HK-2 (cell line): ENCODE results near the gene RBM5.

Experiments
- DNase-seq: peaks from one replicate; pipeline ENCODE4 v3.0.0-alpha.2; 2018; ENCODE audit not compliant: unreplicated experiment

Gene RBM5

DNA sequence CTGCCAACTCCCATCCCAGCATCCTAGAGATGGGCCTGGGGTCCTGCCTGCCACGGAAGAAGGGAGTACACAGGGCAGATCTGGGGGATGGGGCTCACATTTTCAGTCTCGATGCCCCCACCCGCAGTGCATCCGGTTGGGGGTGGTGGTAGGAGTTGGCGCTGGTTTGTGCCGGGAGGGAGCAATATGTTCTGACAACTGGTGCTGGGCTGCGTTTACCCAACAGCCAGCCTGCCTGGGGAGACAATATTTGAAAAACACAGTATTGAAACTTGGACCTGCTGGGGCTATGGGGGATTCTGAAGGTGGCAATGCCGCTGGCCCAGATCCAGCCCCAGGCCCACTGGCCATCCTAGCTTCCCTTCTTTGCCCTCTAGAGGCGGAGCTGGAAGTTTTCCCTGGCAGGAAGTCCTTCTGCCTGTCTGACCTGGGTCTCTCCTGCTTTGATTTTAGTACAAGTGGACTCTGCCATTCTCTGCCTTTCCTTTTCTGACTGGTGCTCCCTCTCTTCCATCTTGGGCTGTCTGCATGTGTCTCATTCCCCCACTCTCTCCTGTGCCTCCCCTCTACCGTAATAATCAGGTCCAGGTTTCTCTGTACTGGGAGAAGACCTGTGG is 69.9 kb downstream of the RBM5 start:
- no peak for DNase-seq

DNA sequence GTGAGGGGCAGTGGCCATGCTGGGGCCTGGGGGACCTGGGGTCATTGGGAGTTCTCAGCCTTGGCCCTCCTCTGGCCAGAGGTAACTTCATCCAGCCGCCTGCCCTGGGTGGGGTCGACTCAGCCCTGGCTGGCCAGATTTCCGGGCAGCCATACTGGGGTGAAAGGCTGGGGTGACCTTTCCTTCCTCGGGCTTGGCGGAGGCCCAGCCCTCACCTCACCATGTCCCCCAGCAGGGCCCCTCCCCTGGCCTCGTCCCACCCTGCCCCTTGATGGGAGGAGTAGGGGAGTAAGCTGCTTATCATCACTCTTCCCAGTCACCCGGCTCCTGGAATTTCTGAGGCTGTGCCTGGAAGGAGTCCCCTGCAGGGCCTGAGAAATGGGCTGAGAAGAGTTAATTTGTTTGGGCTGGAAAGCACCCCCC is 71.9 kb downstream of the RBM5 start:
- DNase-seq, result no peak

DNA sequence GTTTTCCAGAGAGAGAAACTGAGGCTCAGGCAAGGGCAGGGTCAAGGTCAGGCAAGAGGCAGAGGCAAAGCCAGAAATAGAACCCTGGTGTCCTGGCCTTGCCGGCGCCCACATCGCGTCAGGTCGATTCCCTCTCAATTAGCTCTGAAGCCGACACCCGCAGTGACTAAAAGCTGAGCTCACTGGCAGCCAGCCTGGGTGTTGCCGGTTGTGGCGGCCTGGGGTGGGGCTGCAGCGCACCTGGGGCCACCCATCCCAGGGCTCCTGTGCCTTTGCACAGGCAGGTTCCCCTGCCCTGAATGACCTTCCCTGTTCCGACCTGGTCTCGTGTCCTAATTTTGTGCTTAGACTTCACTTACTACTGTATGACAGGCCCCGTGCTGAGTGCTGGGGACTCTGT is 72.6 kb downstream of the RBM5 start:
- no peak for DNase-seq

- no peak for DNase-seq
Measured at GRCh38 chr3:50162034-50162883, 73.5 kb downstream of the RBM5 start.

DNA sequence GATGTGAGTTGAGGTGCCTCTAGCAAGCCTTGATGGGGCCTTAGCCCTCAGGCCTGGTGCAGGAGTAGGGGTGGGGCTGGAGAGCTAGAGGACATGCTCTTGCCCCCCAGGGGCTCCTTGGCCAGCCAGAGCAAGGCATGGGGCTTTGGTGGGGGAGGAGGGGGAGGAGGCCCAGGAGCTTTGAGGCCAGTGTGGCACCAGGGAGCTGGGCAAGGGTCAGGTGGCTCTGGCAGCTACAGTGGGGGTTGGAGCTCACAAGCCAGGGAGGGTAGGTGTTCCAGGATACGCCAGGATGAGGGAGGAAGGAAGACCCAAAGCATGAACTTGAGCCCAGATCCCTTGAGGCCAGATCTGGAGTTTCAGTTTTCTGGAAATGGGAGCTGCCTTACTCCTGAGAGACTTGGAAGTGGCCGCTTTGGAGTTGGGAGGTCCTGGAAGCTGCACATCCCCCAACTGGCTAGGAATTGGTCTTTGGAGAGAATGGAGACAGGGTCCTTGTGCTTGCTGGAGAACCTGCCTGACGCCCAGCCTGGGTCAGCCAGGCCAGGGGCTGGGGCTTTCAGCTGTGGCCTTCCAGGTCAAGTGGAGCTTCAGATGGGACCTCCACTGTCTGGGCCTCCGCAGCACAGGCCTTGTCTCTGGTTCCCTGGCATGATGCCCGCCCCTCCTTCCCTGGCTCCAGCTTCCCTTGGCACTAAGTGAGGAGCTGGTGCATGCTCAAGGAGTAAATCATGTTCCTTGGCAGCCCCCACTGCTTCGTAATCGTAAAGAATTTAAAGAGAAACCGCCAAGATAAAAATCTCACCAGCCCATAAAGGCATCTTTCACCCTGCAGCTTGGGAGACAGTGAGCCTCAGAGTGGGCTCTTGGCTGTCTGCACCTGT is 75.1 kb downstream of the RBM5 start:
- peak; percentile 20 for DNase-seq

DNA sequence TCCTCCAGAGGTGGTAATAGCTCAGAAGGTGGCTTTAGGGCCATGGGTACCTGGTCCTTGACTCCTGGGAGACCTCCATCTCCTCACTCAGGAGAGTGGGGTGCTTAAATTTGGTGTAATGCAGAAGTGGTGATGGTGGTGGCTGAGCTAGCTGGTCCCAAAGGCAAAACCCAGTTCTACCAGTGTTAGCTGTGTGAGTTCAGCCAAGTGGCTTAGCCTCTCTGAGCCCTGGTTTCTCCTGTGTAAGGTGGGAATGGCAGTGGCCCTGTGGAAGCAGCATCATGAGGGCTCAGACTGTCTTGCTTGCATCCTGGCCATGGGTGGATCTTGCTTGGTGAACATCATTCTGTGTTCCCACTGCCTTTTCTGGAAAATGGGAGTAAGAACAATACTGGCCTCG is 75.8 kb downstream of the RBM5 start:
- DNase-seq, result no peak

DNA sequence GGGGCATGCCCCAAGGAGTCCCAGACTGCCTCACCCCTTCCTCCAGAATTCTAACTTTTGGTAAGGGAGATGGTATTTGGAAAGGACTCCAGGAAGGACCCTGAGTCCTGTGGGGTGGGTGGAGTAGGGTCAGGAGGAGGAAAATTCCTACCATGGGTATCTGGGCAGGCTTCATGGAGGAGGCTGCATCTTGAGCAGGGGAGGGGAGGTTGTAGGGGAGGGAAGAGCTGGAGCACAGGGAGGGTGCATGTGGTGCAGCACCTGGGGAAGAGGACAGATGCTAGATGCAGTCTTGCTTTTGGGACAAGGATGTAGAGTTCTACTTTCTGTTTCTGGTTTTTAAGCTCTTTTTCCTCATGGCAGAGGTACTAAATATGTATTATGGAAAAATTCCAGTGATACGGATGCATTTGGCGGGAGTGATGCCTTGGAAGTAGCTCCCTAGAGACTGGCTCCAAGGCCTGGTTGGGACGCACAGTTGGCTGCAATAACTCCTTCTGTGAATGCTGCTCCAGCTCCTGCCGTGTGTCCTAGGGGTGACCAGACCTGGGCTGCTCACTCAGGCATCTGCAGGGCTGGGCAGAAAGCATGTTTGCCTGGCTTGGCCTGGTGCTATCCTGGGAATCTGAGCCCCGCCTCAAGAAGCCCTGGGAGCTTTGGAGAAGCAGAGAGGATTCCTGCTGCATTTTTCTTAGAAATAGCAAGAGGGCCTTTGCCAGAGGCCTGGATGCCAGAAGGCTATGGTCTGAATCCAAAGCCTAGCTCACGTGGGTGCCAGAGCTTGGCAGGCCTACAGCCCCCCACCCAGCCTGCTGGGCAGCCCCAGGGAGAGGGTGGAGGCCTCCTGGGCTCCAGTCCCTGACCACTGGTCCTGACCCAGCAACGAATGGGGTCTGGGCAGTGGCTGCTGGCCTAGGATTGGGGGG is 76.5 kb downstream of the RBM5 start:
- peak; percentile 39 for DNase-seq

GRCh38 chr3:50165910-50166538 is 77.3 kb downstream of the RBM5 start:
- DNase-seq, result no peak

- DNase-seq, result peak; percentile 78
Measured at GRCh38 chr3:50166620-50167019, 77.9 kb downstream of the RBM5 start.

DNA sequence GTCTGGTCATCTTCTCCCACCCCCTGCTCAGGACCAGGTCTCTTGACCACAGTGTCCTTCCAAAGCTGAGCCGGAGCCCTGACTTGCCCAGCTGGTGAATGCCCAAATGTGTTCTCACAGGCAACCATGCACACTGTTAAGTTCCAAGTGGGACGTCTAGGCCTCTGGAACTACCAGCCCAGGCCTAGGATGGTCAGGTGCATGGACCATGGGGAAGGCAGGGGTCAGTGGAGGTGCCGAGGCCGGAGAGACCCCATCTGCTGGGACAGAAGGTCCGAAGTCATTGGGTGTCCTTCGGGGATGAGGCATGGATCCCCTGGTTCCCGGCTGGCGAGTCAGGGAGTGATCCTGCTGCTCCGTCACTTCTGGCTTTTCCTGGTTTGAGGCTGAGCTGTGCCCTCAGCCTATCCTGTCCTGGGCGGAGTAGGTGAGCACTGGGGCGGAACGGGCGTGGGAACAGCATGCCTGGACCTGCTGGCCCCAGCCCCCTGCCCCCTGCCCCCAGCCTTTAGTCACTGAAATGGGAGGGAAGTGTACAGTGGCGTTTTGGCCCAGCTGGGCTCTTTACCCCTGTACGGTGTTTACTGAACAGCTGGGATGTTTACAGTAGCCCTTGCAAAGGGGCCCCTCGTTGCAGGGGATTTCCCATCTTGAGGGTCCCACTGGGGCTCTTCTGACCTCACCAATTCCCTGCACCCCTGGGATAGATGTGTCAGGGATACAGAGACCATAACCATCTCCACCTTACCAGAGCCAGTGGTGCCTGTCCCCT is 78.5 kb downstream of the RBM5 start:
- peak; percentile 90 for DNase-seq

- DNase-seq, result no peak
Measured at GRCh38 chr3:50167841-50168209, 79.1 kb downstream of the RBM5 start.

DNA sequence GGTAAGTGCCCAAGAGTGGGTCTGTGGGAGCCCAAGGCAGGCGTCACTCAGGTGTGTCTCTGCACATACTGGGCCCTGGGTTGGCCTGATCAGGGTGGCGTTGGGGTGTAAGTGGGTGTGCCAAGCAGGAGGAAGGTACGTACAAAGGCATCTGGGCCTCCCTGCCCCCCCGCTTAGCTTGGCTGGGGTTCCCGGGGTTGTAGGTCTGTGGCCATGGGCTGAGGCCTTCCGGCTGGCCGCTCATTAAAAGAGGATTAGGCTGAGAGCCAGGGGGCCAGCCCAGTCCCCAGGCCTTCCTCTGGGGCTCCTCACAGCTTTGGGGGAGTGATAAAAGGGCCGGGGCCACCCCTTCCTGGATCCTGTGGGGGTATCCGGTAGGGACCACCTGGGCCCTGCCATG is 79.7 kb downstream of the RBM5 start:
- peak; percentile 25 for DNase-seq
